K562 (cell line): Measurements from ENCODE around the gene NES.

ENCODE experiments used
- IRF2 ChIP-seq: sonication (generic); formaldehyde crosslinking; IDR thresholded peaks from 2 replicates; pipeline ENCODE4 v1.8.1; 2022; ENCODE audit warnings: mild to moderate bottlenecking, missing genetic modification reagents
- SP1 ChIP-seq: sonication (generic); formaldehyde crosslinking; IDR thresholded peaks from 2 replicates; pipeline ENCODE4 v1.8.1; 2022; ENCODE audit warnings: mild to moderate bottlenecking, missing genetic modification reagents
- TAF1 ChIP-seq: IDR thresholded peaks from 2 replicates; pipeline ENCODE4 v1.6.1; 2011; ENCODE audit warnings: mild to moderate bottlenecking, low read length, moderate library complexity; ENCODE audit not compliant: insufficient read depth, control insufficient read depth, severe bottlenecking; ENCODE audit errors: extremely low read depth
- ZKSCAN8 ChIP-seq: fragments of 200-800 bp; sonication (Bioruptor generic); IDR thresholded peaks from 2 replicates; pipeline ENCODE4 v1.6.1; 2016; ENCODE audit warnings: missing genetic modification characterization, missing compliant biosample characterization
- TF ChIP-seq, protein P1 (sequence below), 3 experiments: IDR thresholded peaks in 2 of 3; conservative IDR thresholded peaks in 1 of 3; 2 replicates each; pipeline ENCODE4 v1.5.1; 2011 to 2012; ENCODE audit warnings: low read length in 3 of 3, mild to moderate bottlenecking in 3 of 3, control low read depth in 2 of 3, improper control_type of control experiment in 1 of 3, inconsistent platforms in 1 of 3, low read depth in 1 of 3, mixed read lengths in 1 of 3, moderate library complexity in 1 of 3; ENCODE audit not compliant: insufficient read depth in 2 of 3

DNA sequence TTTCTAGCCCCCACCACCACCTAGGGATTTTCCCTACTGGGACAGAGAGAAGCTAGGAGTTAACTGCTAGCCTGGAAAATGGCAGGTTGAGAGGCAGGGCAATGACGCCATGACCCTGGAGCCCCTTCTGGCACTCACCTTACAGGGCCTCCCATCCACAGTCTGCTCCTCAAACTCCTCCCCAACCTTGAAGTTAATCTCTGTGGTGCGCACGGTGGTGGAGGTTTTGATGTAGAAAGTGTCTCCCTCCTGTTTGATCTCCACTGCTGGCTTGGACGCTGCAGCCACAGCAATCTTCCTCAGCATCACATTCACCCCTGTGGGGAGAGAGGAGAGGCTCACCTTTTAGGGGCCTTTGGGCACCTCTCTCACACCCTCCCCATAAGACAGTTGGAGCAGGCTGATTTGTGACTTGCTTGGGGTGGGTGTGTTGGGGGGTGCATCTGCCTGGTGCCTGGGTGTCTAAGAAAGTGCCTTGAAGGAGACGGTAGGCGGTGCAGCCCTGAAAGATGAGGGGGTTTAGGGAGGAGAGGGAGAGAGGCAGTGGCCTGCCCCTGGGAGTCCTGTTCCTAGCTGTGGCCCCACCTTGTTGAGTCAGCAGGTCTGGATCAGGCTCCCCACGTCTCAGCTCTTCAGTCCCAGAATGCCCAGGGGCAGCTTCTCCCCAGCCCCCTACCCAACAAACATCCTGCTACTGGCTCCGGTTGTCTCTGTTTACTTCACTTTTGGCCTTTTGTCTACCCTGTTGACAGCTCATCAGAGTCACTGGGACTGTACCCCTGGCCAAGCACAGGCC, 23.7 kb upstream of the NES start:
- TF ChIP-seq TAF1 (no peak), IRF2 (no peak), SP1 (CRISPR knock-in tag) (no peak), ZKSCAN8 (no peak)
- TF ChIP-seq, protein P1, sequence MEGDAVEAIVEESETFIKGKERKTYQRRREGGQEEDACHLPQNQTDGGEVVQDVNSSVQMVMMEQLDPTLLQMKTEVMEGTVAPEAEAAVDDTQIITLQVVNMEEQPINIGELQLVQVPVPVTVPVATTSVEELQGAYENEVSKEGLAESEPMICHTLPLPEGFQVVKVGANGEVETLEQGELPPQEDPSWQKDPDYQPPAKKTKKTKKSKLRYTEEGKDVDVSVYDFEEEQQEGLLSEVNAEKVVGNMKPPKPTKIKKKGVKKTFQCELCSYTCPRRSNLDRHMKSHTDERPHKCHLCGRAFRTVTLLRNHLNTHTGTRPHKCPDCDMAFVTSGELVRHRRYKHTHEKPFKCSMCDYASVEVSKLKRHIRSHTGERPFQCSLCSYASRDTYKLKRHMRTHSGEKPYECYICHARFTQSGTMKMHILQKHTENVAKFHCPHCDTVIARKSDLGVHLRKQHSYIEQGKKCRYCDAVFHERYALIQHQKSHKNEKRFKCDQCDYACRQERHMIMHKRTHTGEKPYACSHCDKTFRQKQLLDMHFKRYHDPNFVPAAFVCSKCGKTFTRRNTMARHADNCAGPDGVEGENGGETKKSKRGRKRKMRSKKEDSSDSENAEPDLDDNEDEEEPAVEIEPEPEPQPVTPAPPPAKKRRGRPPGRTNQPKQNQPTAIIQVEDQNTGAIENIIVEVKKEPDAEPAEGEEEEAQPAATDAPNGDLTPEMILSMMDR (IDR thresholded peaks at IDR 0.05 in 2 of 3, conservative IDR thresholded peaks at IDR 0.05 in 1 of 3; ENCODE audit: insufficient read depth in 2 of 3, low read depth in 1 of 3, low read length in 3 of 3): no peak
